GM18507 (cell line): ENCODE data around the gene SNRK.
A peak's percentile ranks its signal among the peaks of the same experiment; 100 is the strongest.

ENCODE experiments used
- DNase-seq: peaks from one replicate; pipeline ENCODE4 v3.0.0; 2011; ENCODE audit warnings: low read depth; ENCODE audit not compliant: insufficient read length; ENCODE audit errors: extremely low spot score
- FAIRE-seq: peaks from 2 replicates; lab custom pipeline; 2011; peaks lifted over from hg19 to GRCh38; lab: Jason Lieb, UNC

Gene SNRK

DNA sequence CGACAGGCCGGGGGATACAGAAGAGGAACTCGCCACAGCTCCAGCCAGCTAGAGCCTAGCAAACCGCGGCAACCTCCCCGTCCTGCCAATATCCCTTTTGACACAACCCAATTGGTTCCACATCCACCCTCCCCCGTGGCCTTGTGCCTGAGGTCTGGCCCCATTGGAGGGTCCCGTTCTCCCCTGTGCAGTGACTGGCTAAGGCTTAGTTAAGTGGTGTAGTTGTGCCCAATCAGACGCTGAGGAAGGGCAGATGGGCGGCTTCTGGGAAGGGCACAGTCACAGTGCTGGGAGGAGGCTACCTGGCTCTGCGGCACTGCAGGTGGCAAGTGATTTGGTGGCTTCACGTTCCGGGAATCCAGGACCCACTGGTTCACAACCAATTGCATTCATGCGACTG, 78.6 kb downstream of the SNRK start:
- no peak for DNase-seq
- no peak for FAIRE-seq

DNA sequence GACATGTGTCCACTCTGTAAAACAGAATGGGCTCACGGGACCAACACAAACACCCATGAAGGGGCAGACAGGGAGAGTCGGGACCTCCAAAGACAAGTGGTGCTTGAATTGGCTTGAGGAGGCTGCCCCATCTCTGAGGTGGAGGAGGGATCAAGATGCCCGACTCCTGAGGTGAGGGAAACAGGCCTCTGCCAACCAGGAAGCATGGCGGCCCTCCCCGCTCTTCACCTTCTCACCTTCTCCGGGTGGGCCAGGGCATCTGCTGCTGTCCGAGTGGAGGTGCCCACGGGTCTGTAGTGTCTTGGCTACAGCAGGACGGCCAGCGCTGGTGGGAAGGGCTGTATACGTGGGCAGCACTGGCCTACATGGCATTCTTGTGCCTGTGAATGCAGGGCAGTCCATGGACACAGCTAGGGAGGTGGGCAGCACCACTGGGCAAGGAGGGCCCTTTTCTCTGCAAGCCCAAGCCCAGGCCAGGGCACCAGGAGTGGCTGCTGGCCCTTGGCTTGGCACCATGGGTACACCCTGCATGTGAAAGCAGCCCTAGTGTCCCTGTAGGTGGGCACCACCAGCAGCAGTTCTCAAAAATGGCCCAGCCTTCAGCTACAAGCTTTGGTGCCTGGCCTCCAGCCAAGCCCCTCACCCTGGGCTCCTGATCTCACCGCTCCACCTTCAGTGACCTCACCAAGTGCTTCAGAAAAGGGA, 79.4 kb downstream of the SNRK start:
- DNase-seq (no peak), FAIRE-seq (no peak)

DNA sequence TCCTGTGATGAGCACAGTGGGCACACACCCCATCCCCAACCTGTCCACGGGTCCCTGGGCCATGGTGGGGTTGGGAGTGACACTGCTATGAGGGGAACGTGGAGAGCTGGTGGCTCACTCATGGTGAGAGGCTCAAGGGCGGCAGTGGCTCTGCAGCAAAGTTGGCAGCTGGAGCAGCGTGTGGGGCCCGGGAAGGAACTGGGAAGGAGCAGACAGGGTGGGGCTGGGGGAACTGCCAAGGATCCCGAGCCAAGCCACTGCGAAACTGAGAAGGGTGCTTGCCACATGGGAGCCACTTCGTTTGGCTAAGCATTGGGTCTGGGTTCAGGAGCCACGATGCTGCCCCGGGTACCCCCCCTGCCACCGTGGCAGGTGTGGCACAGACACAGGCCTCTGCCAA, 80.1 kb downstream of the SNRK start:
- FAIRE-seq (no peak), DNase-seq (no peak)

DNA sequence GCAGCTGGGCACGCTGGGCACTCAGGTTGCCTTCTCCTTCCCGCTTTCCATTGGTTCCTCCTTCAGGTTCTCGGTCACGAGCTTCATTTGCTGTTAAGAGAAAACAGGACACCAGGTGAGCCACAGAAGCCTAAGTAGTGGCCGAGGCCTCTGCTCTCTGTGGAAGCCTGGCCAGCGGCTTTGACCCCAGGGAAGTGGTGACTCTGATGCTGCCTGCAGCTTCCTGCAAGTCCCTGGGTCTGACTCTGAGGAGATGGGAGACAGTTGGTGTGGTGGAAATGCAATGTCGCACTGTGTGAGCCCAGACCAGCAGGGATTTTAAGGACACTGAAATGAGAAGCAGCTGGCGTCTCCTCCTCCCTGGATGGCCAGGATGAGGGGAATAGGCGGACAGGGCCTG, 80.5 kb downstream of the SNRK start:
- no peak for FAIRE-seq
- no peak for DNase-seq

DNA sequence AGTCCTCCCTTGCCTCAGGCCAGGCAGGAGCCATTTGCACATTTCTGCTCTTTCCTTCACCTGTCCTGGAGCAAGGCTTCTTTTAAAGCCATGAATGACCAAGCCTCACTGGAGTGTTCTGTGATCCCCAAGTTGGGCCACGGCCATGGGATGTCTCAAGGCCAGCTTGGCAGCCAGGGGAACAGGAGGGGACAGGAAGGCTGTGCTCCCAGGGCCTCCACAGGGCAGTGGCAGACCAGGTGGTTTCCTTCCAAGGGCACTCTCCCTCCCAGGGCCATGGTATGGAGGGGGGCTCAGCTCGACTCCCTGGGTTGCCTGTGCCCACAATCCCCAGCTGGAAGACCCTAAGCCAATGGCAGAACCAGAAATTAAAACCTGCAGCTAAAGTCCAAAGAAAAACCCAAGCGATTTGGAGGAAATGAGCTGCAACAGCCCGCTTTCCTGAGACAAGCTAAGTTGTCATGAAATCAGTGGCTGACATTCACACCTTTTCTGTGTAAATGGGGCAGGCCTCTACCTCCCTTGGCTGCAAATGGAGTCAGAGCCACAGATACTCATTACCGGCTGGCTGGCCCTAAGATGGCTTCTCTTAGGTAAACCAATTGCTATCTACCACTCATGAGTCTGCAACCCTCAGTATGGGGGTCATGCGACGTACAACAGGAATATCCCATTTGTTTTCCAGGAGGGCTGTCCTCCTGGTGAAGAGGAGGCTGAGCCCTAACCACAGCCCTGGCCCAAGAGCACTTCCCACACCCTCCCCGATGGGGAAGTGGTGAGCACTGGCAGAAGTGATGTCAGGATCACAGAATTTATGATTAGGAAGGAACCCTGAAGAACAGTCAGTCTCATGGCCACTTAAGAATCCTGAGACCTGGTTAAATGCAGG, 83.3 kb downstream of the SNRK start:
- no peak for FAIRE-seq
- no peak for DNase-seq

DNA sequence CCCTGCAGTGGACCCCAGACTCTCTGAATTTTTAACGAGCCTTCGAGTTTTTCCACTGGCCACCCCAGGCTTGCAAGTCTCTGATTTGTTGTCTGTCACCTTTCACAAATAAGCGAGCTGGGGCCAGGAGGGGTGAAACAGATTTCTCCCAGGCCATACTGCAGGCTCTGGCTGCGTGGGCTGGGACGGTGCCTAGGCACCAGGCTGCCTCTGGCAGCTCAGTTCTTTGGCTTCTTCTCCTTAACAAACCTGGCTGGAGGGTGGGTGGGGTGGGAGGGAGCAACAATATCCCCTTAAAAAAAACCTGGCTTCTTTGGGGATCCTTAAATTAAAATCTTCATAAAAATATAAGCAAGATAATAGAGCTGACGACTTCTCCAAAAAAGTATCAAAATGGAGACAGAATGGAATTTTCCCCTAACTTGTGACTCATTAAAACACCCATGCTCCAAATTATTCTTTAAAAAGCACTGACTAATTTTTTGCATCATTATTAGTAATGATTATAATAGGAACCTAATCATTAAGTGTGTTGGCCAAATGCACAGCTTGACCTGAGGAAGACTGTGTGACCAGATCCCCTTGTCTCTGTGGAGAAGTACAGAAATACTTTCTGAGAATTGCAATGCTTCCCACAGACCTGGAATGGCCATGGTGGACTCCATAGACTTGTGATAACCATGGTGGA, 84.1 kb downstream of the SNRK start:
- FAIRE-seq, result no peak
- no peak for DNase-seq

DNA sequence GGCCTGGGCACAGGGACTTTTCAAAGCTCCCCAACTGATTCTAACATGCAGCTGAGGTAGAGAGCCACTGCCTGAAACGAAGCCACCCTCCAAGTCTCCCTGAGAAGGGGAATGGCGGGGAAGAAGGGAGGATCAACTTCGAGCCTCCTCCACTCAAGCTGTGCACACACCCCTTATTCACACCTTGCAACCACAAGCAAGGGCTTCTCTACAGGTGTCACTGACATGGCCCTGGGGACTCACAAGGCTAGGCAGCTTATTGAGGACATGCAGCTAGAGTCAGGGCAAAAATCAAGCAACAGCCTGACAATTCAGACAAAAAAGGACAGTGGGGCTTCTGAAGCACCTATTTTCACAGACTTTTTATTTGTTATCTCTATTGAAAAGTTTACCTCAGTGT, 85.2 kb downstream of the SNRK start:
- no peak for FAIRE-seq
- DNase-seq, result no peak

DNA sequence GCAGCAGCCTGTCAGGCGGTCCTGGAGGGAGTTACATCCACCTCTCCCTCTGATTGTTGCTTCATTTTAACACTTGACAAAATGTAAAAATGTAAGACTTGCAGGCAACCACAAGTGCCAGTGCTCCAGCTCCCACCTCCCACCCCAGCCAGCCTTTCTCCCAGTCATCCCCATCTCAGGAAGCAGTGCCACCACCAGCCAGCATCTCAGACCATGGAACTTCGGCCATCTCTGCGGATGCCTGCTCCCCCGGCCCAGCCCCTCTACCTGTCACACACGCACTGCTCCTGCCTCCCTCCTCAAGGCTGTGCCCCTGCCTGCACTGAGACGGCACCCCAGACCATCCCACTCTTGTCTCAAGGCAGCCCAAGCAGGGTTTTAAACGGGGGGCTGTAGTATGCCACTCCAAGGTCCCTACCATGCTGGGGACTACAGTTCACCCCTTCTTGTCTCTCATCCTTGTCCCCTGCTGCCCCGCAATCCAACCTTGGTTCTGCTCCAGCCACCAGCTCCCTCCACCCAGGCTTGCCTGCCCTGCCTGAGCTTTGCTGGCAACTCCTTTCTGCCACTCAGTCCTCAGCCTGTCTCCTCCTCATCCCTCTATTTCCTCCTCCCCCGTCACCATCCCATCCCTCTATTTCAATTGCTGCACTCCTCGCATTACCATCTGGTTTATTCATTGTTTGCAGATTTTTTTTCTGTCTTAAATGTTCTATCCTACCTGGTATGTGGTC, 85.8 kb downstream of the SNRK start:
- FAIRE-seq (no peak), DNase-seq (no peak)

DNA sequence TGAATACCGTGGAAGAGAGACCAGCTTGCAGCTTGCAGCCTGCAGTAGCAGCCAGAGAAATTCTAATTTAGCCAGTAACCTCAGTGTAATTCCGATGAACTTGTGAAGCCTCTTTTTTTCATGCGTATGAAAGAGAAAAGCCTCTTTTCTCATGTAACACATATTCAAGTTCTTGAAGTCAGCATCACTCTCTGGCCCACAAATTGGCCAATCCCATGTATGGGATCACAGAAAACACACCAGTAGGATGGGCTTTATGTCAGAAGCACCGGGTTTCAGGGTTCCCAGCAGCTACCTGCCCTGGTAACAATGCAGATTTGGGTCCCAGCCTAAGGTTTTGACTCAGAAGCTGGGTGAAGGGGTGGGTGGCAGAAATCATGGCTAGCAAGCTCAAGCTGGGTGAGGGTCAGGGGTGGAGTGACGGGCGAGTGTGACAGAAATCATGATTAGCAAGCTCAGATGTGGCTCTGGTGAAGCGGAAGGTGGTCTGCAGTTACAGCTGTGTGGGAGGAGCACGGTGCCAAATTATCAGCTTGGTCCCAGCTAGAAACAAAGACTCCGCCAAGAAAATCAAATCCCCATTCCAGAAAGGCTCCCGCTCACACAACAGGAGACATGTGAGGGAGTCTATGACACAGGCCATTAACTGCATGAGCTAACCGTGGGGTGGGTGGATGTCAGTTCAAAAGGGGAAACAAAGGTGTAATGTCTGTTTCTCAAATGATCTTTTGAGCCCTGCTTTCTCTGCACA, 86.6 kb downstream of the SNRK start:
- FAIRE-seq (no peak), DNase-seq (no peak)

DNA sequence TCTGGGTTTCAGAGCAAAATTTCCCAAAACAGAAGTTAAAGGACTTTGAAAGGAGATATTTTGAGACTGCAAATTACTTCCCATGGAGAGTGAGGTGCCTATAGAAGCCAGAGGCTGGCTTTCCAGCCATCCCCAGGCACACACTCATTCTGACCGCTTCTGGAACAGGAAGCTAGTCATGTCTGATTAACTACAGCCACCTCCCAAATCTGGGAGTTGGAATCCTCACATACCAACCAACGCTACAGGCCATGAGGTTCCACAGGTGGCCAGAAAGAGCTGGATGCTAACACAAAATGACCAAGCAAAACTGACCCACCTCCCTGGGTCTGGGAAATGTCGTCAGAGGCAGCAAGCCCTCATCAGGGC, 87.2 kb downstream of the SNRK start:
- no peak for FAIRE-seq
- no peak for DNase-seq

DNA sequence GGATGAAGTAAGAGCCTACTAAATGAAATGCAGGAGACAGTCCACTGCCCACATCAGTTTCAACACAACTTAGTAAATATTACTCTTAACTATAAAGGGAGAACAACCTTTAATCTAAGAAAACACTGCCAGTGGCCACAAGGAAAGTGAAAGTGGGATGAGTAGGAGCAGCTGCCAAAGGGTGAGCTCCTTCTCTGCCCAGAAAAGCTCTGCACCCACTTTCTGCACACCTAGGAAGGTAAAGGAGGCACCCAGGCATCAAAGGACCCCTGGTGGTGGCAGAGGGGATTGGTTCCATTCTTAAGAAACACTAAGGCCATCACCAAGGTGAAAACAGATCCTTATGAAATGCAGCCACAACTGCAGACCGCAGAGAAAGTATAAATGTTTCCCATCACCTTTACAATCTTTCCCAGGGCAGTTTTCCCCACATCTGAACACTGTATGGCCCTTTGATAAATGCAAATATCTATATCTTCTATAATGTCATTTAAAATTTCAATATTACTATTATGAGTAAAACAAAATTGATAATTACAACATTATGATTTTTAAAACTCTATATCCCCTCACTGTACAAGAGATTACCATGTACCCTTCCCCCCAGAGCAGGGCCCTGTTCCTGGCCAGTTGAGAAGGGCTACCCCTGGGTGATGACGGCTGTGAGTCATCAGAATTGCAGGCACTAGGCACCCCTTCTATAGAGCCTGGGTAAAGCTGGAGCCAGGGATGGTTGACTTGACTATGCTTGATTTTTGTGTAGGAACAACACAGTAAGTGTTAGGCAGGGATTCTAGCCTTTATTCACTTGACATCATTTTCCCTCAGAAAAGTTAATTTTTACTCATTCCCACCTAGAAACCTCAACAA, 92.0 kb downstream of the SNRK start:
- DNase-seq (peak; percentile 29), FAIRE-seq (peak; percentile 65)

DNA sequence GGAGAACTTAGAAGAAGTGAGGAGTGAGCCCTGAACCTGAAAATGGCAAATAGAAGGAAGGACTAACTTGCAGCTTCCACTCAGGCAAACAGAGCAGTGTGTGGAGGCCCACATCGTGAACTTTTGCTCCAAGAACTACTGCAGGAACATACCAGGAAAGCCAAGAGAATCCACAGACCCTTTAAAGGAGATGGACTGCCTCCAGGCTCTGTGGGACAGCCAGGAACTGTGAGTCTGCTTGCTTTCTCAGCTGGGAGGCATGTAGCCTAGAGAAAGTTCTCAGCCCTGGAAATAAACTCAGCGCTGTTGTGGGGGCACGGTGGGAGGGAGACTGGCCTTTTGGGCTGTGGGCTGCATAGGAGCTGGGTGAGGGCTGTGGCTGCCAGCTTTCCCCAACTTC, 93.0 kb downstream of the SNRK start:
- FAIRE-seq, result no peak

DNA sequence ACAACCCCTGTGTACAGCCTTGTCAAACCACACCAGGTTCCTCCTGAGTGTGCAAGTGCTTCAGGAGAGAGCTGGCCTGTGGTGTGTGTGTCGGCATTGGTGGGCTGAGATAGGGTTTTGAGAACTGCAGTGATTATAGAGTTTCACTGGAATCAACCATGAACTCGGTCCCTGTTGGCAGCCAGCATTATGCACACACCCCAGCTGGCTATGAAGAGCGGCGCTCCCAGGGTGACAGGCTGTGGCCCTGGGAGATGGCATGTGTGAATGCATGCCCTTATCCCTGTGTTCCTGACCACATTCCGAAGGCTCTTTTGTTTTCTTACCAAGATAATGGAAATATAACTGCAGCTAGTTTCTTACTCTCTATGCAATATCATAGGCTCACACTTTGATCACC, 101.8 kb downstream of the SNRK start:
- DNase-seq, result no peak
- FAIRE-seq, result no peak

More for the DNA sequence above, 93.0 kb downstream of the SNRK start:
- DNase-seq, result no peak

DNA sequence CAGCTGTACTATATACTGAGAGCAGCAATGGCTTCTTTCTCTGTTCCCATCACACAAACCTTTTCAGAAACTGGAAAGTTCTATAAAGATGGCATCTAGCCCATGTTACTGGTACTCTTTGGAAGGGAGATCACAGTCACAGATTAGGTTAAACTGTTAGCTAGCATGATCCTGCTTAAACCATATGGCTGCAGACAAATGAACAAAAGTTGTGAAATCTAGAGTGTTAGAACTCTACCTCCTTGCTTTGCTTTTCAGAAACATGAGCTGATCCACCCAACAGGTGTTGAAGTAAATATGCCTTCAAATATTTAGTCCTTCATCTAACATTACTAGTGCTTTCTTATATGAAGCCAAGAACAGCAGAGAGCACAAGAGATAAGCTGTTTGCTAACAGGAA, 102.6 kb downstream of the SNRK start:
- DNase-seq, result no peak
- FAIRE-seq, result no peak

DNA sequence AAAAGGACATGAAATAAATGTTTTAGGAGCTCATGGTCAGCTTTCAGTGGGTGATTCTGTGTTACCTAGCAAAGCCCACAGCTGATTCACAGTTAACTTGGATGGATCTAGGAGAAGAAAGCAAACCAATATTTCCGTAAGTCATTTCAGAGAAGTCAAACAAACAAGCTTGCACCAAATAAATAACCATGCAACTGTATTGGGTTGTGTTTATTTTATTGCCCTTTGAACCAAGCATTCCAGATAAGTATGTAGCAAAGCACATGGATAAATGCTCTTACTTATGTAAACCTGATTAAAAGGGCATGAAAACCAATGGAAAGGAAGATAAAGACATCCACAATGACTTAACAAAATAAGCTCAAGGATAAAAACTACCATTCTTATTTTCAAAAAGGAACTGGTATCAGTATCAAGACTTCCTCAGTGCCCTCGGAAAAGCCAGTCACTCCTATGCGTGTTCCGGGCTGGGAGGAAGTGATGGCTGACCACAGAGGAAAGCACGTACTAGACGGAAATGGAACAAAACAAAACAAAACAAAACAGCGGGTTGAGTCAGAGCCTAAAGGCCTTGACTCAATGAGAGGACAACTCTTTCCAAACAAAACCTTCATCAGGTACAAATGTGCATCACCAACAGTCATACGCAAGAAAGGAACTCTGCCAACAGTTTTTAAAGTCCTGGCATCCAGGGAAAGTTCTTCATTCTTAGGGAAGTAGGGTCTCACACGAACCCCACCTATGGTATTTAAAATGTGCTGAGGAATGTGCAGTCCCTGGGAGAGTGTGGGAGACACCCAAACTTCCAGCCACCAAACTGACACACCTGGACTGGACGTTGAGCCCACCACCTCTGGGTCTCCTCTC, 103.3 kb downstream of the SNRK start:
- FAIRE-seq (peak; percentile 73), DNase-seq (no peak)

DNA sequence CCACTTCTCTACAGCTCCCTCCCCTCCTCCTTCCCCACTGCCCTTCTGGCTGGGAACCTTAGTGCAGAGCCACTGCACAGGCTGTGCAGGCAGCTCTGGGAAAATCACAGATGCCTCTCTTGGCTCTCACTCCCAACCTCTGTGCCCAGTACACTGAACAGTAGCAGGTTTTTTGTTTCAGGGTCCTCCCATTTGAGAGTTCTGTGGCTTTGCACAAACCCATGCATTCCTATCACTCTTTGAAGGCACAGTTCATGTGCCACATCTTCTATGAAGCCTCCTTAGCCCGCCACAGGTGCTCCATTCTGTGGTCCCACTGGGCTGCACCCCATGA, 103.9 kb downstream of the SNRK start:
- FAIRE-seq (no peak), DNase-seq (no peak)

DNA sequence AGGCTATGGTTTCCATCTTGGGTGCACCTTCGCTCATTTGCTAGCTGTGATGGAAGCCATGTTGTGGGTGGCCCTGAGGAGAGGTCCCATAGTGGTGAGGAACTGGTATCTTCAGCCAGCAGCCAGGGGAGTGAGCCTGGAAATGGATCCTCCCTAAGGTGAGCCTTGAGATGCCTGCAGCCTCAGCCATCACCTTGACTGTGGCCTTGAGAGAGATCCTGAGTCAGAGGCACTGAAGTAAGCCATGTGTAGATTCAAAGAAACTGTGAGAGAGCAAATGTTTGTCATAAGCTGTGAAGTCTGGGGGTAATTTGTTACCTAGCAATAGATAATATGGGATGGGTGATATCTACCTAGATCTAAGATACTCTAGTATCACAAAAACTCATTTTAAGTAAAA, 105.3 kb downstream of the SNRK start:
- DNase-seq (no peak), FAIRE-seq (no peak)
